GM18951 (cell line): Measurements from ENCODE around the gene KRTAP4-9.

Experiments used
- POLR2A ChIP-seq: IDR thresholded peaks from 4 replicates; pipeline ENCODE4 v1.6.1; 2011; ENCODE audit warnings: mild to moderate bottlenecking; ENCODE audit not compliant: insufficient read length, insufficient read depth; ENCODE audit errors: extremely low read depth
- in situ Hi-C: fragments of 300-500 bp; cut with MboI; formaldehyde crosslinking; loops from one replicate; pipeline ENCODE4 v1.12.0; 2022; ENCODE audit warnings: low sequenced_read_pairs, mixed read lengths, inconsistent platforms; ENCODE audit not compliant: unreplicated experiment

Gene KRTAP4-9

DNA sequence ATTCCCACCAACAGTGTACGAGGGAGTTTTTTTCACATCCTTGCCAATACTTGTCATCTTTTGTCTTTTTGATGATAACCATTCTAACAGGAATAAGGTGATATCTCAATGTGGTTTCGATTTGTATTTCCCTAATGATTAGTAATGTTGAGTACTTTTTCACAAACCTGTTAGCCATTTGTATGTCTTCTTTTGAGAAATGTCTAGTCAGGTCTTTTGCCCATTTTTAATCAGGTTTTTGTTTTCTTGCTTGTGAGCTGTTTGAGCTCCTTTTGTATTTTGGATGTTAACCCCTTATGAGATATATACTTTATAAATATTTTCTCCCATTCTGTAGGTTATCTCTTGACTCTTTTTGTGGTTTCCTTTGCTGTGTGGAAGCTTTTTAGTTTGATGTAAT lies 46.3 kb downstream of the KRTAP4-9 start:
- in situ Hi-C loops: no loop called here
- TF ChIP-seq POLR2A: no peak

GRCh38 chr17:41153856-41154255 lies 48.7 kb downstream of the KRTAP4-9 start:
- TF ChIP-seq POLR2A: no peak
- in situ Hi-C loops: no loop called here
